Measurements from ENCODE around the gene SGMS1.

Gene SGMS1

GRCh38 chr10:50416181-50416824, 207.5 kb downstream of the SGMS1 start:
- no peak for DNase-seq

- no peak for DNase-seq
Observed at GRCh38 chr10:50415292-50415691, 208.5 kb downstream of the SGMS1 start.

- no peak for DNase-seq
Observed at GRCh38 chr10:50410066-50410811, 213.5 kb downstream of the SGMS1 start.

- no peak for DNase-seq
Observed at GRCh38 chr10:50407076-50407801, 216.5 kb downstream of the SGMS1 start.

GRCh38 chr10:50406457-50407070, 217.2 kb downstream of the SGMS1 start:
- no peak for DNase-seq

GRCh38 chr10:50405723-50406122, 218.0 kb downstream of the SGMS1 start:
- DNase-seq, result no peak

GRCh38 chr10:50404021-50404773, 219.6 kb downstream of the SGMS1 start:
- no peak for DNase-seq

- no peak for DNase-seq
Observed at GRCh38 chr10:50403074-50403473, 220.7 kb downstream of the SGMS1 start.

- no peak for DNase-seq
Observed at GRCh38 chr10:50402466-50402865, 221.3 kb downstream of the SGMS1 start.

GRCh38 chr10:50400694-50401093, 223.1 kb downstream of the SGMS1 start:
- DNase-seq, result no peak

- DNase-seq, result no peak
Observed at GRCh38 chr10:50398823-50399222, 224.9 kb downstream of the SGMS1 start.

GRCh38 chr10:50398381-50398780, 225.4 kb downstream of the SGMS1 start:
- no peak for DNase-seq

- DNase-seq, result no peak
Observed at GRCh38 chr10:50397312-50398140, 226.2 kb downstream of the SGMS1 start.

GRCh38 chr10:50396491-50397311, 227.1 kb downstream of the SGMS1 start:
- no peak for DNase-seq

GRCh38 chr10:50395851-50396250, 227.9 kb downstream of the SGMS1 start:
- no peak for DNase-seq

- peak in 1 of 2 donors; percentile 40 for DNase-seq
Observed at GRCh38 chr10:50395271-50395670, 228.5 kb downstream of the SGMS1 start.

GRCh38 chr10:50394832-50395231, 228.9 kb downstream of the SGMS1 start:
- no peak for DNase-seq

- no peak for DNase-seq
Observed at GRCh38 chr10:50393784-50394467, 229.8 kb downstream of the SGMS1 start.

GRCh38 chr10:50392966-50393718, 230.6 kb downstream of the SGMS1 start:
- DNase-seq, result no peak

All from CD4-positive, alpha-beta T cell treated with Interleukin-1 beta for 1 hour (primary cell).